GM19463 (cell line): ENCODE measurements around the gene SMIM41.

Source experiments
- ATAC-seq: cut with Tn5 transposase; IDR thresholded peaks from one replicate; pipeline ENCODE4 v1.9.1; 2021; ENCODE audit warnings: mild to moderate bottlenecking, moderate library complexity; ENCODE audit not compliant: unreplicated experiment

Gene SMIM41

DNA sequence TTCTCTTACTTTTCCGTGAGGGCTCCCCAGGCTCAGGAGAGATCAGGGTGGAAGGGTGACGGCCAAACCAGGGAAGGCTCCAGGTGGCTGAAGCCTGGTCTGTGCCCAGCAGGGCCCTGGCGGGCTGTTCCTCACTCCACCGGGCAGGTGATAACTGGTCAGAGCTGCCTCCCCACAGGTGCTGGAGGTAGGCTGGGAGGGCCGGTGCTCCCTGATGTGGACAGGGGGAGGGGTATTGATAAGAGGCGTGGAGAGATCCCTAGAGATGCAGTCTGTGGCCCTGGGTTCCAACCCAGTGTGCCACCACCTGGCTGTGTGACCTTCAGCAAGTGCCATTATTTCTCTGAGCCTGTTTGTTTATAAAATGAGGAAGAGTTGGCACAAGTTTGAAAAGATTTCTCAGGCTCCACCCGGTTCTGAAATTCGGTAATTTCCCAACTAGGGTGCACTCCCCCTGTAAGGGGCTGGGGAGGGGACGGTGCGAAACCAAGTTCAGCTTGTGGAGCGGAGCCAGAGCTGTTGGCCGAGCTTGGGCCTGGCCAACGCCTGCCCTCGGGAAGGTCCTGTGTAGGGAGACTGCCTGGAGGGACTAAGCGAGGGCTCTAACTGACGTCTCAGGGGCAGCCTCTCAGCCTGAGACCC, 29.3 kb upstream of the SMIM41 start:
- no peak for ATAC-seq

DNA sequence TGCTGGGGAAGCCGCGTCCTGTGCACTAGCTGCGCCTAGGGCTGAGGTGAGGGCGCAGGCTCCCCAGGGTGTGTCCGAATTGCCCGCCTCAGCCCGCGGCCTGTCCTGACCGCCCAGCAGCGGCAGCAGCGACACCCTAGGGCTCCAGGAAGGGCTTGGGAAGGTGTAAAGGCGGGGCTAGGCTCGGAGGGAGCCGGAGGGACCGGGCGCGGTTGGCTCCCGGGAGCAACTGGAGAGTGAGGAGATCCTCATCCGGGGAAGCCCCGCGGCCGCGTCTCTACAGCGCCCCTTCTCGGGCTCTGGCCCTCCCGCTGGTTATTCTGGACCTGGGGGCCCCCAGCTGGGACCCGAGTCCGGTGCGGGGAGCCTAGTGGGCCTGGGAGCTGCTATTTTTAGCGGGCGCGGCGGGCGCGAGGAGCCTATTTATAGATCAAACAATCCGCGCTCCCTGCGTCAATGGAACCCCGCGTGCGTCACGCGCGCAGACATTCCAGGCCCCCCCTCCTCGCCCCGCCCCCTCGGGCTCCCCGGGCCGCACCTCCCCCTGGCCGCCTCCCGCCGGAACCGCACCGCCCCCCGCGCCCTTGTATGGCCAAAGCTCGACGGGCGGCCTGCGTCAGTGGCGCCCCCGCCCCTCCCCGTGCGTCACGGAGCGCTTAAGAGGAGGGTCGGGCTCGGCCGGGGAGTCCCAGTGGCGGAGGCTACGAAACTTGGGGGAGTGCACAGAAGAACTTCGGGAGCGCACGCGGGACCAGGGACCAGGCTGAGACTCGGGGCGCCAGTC, 28.6 kb upstream of the SMIM41 start, which contains the start of gene NR4A1:
Gene NR4A1, plus strand, starts transcription at position 685 of the 784 bp plus-strand sequence. CDS start 2,887 bp downstream, outside the sequence.
- peak; percentile 82 for ATAC-seq

DNA sequence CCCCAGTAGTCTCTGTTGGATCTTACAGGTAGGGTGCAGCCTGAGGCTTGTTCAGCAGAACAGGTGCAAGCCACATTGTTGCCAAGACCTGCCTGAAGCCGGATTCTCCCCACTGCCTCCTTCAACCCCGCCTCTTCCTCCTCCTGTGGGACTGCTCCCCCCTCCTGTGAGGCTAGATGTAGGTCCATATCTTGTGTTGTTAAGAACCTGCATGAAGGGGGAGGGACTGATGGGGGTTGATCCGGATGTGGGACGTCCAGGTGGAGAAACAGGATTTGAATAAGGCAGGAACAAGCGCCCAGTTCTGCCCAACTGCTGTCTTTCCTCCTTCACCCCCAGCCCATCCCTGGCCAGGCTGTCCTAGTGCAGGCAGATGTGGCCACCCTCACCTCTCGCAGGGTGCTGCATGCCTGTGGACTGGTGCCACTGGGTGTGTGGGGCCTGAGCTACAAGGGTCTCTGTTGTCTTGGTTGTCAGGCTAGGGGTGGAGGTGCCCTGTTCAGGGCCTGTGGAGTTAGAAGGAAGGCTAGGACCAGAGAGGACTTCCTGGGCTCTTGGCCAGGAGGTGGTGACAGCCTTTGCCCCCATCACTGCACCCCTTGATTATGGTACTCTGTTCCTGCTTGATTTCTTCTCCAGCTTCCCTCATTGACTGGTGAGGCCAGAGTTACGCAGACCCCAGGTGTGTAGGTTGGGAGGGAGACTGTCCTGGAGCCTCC, 26.9 kb upstream of the SMIM41 start:
- no peak for ATAC-seq

DNA sequence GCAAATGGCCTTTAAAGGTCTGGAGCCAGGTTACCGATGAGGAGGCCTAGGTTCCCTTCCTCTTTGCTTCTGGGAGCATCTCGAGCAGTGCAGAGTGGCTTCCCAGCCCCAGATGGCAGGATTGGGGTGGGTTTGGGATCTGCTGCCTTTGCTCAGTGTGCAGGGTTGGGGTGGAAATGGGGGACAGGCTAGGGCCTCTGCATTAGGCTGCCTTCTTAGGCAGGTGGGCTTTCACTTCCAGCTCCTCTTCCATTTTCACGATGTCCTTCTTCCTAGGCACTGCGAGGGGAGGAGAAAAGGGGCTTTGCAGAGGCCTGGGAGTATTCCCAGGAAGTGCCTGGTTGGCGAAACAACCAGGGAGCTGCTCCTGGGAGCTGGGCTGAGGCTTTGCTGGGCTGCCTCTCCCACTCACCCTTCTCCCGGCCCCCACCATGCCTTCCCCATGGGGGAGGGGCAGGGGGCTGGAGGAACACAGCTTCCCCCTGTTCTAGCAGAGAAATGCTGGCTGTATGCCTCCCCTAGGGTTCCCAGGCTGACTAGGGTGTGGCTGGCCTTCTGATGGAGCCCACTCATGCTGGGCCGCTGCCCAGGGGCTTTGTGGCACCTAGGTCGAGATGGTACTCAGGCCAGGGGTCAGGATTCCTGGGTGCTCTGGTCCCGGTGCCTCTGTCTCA, 25.8 kb upstream of the SMIM41 start:
- ATAC-seq, result no peak

DNA sequence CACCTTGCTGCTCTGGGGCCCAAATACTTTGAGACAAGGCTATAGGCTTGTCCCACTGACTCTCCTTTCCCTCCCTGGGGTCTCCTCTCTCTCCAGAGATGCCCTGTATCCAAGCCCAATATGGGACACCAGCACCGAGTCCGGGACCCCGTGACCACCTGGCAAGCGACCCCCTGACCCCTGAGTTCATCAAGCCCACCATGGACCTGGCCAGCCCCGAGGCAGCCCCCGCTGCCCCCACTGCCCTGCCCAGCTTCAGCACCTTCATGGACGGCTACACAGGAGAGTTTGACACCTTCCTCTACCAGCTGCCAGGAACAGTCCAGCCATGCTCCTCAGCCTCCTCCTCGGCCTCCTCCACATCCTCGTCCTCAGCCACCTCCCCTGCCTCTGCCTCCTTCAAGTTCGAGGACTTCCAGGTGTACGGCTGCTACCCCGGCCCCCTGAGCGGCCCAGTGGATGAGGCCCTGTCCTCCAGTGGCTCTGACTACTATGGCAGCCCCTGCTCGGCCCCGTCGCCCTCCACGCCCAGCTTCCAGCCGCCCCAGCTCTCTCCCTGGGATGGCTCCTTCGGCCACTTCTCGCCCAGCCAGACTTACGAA, 25.2 kb upstream of the SMIM41 start:
- no peak for ATAC-seq

DNA sequence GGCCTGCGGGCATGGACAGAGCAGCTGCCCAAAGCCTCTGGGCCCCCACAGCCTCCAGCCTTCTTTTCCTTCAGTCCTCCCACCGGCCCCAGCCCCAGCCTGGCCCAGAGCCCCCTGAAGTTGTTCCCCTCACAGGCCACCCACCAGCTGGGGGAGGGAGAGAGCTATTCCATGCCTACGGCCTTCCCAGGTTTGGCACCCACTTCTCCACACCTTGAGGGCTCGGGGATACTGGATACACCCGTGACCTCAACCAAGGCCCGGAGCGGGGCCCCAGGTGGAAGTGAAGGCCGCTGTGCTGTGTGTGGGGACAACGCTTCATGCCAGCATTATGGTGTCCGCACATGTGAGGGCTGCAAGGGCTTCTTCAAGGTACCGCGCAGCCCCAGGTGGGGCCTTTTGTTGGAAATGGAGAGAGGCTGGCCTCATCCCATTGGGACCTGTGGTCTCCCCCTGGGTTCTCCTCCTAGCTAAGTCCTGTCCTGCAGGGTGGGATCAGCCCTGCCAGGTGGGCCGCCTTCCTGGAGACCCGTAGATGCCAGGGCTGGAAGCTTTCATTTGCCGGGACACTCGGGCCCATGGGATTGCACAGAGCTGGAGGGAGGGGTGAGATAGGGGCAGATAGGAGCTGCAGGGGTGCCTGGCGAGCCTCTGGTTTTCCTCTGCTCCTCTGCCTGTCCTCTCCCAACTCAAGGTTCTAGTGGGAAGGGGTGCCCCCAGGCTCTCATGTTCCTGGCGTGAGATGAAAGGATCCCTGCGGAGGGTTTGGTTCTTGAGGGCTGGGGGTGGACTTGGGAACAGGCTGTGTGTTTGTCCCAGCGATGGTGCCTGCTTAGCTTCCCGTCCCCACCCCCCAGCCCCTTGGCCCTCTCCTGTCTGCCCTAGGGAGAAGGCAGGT, 24.4 kb upstream of the SMIM41 start:
- ATAC-seq, result no peak

DNA sequence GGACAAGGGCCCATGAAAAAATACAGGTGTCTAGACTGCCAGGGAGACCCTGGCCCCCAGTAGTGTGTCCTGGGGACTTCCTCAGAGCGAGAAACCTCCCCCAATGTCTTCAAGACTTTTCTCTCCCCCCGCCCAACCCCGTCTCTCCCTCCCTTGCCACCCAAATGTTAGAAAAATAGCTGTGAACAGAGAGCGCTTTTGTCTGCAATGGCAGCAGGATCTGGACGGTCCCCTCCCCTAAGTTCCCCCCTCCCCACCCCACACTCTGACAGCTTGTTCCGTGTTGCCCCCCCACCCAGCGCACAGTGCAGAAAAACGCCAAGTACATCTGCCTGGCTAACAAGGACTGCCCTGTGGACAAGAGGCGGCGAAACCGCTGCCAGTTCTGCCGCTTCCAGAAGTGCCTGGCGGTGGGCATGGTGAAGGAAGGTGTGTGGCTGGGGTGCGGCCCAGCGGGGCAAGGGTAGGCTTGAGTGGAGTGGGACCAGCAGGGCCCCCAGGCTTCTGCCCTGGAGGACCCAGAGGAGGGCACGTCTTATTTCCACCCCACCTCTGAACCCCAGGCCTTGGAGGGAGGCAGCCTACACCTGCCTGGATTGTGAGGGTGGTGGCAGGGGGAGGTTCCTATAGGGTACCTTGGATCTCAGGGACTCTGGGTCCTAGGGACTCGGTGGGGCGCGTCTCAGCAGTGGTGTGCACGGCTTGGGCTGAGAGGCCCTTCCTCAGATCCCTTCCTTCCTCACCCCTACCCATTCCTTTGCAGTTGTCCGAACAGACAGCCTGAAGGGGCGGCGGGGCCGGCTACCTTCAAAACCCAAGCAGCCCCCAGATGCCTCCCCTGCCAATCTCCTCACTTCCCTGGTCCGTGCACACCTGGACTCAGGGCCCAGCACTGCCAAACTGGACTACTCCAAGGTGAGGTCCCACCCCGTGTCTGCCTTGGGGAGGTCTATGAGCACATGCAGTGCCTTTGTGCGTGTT, 23.5 kb upstream of the SMIM41 start:
- no peak for ATAC-seq

DNA sequence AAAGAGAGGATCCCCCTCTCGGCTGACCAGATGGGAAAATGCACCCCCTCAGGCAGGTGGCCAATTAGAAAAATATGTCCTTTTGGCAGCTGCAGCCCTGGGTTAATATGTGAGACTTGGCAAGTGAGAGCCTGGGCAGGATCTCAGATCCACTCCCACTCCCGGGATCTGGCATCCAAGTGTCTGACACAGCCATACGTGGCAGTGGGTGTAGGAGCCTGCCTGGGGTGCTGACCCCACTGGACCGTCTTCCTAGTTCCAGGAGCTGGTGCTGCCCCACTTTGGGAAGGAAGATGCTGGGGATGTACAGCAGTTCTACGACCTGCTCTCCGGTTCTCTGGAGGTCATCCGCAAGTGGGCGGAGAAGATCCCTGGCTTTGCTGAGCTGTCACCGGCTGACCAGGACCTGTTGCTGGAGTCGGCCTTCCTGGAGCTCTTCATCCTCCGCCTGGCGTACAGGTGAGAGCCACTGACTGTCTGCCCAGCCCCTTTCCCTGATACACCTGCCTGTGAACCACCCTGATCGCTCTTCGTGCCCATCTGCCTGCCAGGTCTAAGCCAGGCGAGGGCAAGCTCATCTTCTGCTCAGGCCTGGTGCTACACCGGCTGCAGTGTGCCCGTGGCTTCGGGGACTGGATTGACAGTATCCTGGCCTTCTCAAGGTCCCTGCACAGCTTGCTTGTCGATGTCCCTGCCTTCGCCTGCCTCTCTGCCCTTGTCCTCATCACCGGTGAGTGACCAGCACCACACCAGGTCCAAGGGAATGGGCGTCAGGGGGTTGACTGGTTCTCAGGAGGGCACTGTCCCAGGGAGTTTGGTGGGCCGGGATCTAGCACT, 22.5 kb upstream of the SMIM41 start:
- no peak for ATAC-seq

DNA sequence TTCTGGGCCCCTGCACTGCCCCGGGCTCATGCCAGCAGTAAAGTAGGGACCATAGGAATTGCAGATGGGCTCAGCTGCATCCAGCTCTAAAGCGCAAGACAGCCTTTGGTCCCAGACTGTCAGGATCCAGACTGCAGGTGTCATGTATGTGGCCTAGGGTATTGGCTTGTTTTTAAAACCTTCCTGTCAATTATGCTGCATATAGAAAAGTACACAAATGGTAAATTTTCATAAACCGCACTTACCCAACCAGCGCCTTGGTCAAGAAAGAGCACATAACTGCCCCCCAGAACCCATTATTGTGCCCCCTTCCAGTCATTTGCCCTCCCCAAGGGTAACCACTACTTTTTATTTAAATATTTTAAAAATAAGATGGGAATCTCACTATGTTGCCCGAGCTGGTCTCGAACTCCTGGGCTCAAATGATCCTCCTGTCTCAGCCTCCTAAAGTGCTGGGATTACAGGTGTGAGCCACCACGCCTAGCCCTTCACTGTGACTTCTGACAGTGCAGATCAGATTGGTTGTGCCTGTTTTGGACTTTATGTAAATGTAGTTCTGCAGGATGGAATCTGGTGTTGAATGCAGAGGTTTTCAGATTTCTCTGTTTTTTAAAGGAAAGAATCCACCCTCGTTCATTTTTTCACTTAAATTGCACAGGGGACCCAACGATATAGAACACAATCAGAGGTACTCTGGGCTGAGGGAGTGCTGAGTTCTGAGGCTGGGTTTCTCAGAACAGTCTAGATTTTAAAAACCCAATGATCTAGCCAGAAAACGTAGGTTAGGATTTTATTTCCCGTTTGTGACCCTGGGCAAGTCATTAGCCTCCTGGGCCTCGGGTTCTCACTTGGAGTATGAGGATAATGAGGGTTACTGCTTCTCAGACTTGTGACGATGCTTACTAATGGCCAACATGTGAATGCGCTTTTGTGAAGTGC, 21.6 kb upstream of the SMIM41 start:
- ATAC-seq, result no peak

DNA sequence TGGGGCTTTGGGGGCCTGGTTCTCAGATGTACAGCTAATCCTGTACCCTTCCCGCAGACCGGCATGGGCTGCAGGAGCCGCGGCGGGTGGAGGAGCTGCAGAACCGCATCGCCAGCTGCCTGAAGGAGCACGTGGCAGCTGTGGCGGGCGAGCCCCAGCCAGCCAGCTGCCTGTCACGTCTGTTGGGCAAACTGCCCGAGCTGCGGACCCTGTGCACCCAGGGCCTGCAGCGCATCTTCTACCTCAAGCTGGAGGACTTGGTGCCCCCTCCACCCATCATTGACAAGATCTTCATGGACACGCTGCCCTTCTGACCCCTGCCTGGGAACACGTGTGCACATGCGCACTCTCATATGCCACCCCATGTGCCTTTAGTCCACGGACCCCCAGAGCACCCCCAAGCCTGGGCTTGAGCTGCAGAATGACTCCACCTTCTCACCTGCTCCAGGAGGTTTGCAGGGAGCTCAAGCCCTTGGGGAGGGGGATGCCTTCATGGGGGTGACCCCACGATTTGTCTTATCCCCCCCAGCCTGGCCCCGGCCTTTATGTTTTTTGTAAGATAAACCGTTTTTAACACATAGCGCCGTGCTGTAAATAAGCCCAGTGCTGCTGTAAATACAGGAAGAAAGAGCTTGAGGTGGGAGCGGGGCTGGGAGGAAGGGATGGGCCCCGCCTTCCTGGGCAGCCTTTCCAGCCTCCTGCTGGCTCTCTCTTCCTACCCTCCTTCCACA, 20.7 kb upstream of the SMIM41 start:
- ATAC-seq, result no peak

DNA sequence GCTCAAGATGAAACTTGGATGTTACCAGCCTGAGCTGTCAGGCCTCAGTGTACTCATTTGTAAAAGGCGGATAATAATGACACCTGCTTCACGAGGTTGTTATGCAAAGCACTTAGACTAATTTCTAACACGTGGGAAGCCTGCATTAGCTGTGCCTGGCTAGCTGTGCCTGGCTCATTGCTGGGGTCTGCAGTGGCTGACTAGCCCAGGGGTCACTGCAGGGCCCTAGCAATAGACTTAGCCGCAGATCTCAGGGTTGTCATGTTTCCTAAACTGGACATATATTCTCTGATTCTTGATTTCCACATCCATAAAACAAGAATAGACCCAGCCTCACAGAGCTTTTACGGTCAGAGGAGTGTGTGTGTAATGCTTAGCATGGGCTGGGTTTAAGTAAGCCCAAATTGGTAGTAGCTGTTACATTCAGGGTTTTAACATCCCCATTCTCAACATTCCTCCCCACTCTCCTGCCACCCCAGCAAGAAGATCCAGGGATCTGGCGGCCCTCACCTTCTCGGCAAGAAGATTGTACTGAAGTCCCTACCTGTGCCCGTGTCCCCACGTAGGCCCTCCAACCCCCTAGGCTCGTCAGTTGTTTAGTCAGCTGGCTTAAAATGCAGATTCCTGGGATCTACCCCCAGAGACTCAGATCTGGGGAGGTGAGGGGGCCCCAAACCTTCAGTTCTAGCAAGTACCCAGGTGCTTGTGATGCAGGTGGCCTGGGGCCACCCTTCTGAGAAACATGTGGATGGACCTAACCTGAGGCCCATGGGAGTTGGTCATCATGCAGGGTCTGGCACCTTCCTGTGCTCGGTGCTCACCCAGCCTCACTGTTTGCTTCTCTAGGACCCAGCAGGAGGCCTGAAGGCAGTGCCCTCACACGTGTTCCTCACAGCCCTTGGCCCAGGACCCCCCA, 19.7 kb upstream of the SMIM41 start:
- no peak for ATAC-seq

DNA sequence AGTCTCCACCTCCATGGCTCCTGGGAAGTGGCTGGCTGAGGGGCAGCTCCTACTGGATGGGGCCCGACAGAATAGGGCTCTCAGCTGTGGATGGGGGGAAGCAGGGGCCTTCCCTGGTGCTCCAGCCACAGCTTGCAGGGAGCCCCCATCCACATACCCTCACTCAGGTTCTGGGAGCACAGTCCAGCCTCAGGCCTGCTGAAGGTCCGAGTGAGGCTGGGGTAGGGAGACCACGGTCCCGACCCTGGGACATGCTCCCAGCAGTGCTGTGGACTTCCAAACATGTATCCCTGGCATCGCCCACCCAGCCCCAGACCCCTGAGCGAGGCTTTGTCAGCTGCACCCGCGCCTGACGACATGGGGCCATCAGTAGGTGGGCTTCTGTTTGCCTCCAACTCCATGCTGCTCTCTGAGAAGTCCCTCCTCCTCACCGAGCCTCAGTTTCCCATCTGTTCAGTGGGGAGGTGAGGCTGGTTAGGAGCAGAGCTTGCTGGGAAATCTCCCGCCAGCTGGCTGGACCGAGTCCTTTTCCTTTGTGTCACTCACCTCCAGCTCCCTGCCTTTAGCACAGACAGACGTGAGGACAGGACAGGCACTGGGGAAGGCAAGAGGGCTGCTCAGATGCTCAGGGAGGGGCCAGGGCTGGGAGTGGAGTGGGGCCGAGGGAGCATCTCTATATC, 18.9 kb upstream of the SMIM41 start:
- ATAC-seq, result no peak

DNA sequence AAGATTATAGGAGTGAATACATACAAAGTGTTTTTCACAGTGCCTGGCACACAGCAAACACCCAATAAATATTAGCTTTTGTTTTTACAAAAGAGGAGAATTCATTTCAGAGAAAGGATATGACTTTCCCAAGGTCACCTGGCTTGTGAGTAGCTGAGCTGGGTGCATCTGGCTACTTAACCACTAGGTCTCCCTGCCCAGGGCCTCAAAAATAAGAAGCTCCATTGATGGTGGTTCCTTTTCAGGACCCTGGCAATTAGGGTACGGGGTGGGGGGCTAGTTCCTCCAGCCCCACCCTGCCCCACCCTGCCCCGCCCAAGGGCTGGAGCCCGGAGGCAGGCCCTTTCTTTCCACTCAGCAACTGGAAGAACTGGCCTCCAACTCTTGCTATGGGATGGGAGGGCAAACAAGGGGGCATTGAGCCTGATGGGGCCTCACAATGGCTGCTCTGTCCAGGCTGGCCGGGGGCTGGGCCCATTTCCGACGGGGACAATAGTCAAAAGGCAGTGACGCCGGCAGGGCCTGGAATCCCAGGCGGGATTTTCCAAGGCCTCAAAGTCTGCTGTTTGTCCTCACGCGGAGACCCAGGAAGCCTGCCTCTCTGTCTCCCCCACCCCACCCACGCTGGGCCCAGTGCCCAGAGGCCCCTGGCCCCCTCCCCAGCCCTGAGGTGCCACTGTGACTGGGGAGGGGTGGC, 17.9 kb upstream of the SMIM41 start:
- no peak for ATAC-seq
